ENCODE results near the gene BRICD5.
A peak's percentile ranks its signal among the peaks of the same experiment; 100 is the strongest.

DNA sequence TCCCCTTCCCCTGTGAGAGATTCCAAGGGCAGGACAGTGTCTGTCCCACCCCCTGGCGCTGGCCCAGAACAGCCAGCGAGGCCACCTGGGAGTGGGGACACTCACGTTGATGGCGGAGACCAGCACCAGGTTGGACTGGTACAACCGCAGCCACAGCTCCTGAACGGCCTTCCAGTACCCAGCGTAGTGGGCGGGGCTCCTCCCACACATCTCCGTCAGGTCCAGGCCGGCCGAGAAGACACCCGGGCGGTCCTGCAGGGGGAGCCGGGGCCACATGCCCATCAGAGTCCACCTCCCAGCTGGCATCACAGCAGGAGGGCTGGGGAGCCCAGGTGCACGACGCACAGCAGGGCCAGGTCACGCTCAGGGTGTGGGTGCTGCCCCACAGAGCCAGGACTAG lies 33.6 kb upstream of the BRICD5 start:
- TF ChIP-seq, protein P1, sequence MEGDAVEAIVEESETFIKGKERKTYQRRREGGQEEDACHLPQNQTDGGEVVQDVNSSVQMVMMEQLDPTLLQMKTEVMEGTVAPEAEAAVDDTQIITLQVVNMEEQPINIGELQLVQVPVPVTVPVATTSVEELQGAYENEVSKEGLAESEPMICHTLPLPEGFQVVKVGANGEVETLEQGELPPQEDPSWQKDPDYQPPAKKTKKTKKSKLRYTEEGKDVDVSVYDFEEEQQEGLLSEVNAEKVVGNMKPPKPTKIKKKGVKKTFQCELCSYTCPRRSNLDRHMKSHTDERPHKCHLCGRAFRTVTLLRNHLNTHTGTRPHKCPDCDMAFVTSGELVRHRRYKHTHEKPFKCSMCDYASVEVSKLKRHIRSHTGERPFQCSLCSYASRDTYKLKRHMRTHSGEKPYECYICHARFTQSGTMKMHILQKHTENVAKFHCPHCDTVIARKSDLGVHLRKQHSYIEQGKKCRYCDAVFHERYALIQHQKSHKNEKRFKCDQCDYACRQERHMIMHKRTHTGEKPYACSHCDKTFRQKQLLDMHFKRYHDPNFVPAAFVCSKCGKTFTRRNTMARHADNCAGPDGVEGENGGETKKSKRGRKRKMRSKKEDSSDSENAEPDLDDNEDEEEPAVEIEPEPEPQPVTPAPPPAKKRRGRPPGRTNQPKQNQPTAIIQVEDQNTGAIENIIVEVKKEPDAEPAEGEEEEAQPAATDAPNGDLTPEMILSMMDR (IDR thresholded peaks at IDR 0.05), result peak; percentile 12
- TF ChIP-seq EZH2phosphoT487 (IDR thresholded peaks at IDR 0.05), result no peak
